ENCODE results near the gene ATF2.

ATF2 gene

DNA sequence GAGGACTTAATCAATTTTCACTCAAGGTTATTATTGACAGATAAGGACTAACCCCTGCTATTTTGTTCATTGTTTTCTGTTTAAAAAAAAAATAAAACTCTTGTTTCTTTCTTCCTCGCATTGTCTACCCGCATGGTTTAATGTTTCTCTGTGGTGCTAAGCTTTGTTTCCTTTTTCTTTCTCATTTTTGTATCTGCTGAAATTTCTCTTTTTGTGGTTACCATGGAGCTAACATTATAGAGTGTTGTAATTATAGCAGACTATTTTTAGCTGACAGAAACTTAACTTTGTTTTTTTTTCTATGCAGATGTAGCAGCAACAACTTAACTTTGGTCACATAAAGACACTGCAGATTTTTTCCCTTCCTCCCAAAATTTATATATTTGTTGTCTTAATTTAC, 119.7 kb downstream of the ATF2 start:
- Histone ChIP-seq H3K23ac (ENCODE audit: low read depth, low read length, poor library complexity) (no peak overlapping the region), H3K27me3 (ENCODE audit: control insufficient read depth in 3 of 3, insufficient read depth in 3 of 3, low read depth in 1 of 3, low read length in 3 of 3) (no peaks in the 10 kb centered on the region), H2BK12ac (ENCODE audit: low read length) (no peak overlapping the region), H2BK15ac (ENCODE audit: low read length) (no peak overlapping the region), H2AFZ (ENCODE audit: low read length) (no peak overlapping the region), H3K4me1 (ENCODE audit: control insufficient read depth in 2 of 2, insufficient read depth in 1 of 2, low read depth in 1 of 2, low read length in 2 of 2) (no peaks in the 10 kb centered on the region), H3K4me3 (ENCODE audit: low read length in 2 of 2) (no peak overlapping the region), H4K91ac (ENCODE audit: low read depth, low read length, poor library complexity) (no peak overlapping the region), H2BK120ac (ENCODE audit: low read depth, low read length) (no peak overlapping the region), H2AK5ac (ENCODE audit: low read depth, low read length) (no peak overlapping the region), H3K4ac (ENCODE audit: low read length) (no peak overlapping the region), H3K27ac (replicated peaks; ENCODE audit: low read length) (no peak overlapping the region), H3K9ac (ENCODE audit: low read depth, low read length, poor library complexity) (no peak overlapping the region), H3K9me3 (replicated peaks in 1 of 2; ENCODE audit: control insufficient read depth in 2 of 2, insufficient read depth in 1 of 2, low read depth in 1 of 2, low read length in 2 of 2) (peaks cover 0 to 9% of the 10 kb centered on the region in 2 donors), H4K8ac (ENCODE audit: low read depth, low read length) (no peak overlapping the region), H3K4me2 (ENCODE audit: insufficient read depth, low read length, poor library complexity, severe bottlenecking) (no peak overlapping the region), H3K36me3 (replicated peaks in 1 of 2; ENCODE audit: control insufficient read depth in 2 of 2, insufficient read depth in 2 of 2, low read length in 2 of 2) (no peaks in the 10 kb centered on the region), H2BK5ac (ENCODE audit: low read length) (no peak overlapping the region), H3K18ac (ENCODE audit: low read length) (no peak overlapping the region), H3K14ac (ENCODE audit: low read length) (no peak overlapping the region), H3K79me1 (ENCODE audit: low read depth, low read length) (no peaks in the 10 kb centered on the region)
- no CpG with 5 or more reads among the region's 2 CpGs for WGBS, 2 donors (ENCODE audit: extremely low coverage in 2 of 2, insufficient read length in 2 of 2, insufficient replicate concordance in 1 of 2)
- DNase-seq (ENCODE audit: low spot score), result no peak

DNA sequence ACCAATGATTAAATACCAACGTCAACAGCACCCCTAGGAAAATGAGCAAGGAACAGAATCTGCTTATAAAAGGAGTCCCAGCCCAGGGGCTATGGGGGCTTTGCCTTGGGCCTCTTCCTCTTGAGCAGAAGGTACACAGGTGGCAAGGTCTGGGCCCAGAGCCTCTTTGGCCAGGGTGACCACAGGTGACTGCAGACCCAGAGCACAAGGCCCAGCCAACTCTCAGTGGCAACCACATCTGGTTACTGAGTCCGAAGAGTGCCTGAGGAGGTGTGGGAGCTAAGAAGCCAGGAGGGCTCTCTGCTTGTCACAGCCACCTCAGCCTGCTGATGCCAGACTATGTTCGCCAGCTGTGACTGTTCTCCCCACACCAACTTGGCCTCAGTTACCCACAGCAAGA, 128.5 kb downstream of the ATF2 start:
- Histone ChIP-seq H3K4me2 (ENCODE audit: insufficient read depth, low read length, poor library complexity, severe bottlenecking) (no peak overlapping the region), H3K9me3 (replicated peaks in 1 of 2; ENCODE audit: control insufficient read depth in 2 of 2, insufficient read depth in 1 of 2, low read depth in 1 of 2, low read length in 2 of 2) (peaks cover 0 to 3% of the 10 kb centered on the region in 2 donors), H3K23ac (ENCODE audit: low read depth, low read length, poor library complexity) (no peak overlapping the region)

DNA sequence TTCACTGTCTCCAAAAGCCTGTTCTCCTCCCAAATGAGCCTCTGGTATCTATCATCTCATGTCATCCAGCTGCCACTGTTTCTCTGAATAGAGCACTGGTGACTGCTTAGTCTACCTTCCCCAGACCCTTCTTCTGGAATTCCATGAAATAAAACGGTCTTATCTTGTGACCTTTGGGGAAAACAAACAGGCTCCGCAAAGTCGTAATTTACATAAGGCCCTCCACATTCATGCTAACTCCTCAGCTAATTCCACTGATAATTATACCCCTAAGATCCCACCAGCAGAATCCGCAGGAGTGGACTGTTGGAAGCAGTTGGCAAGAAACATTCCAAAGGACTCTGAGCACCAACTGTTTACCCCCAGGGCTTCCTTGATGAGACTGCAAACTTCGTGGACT, 129.0 kb downstream of the ATF2 start:
- DNase-seq (ENCODE audit: low spot score), result no peak
- H3K4ac ChIP-seq (ENCODE audit: low read length), result no peak overlapping the region
- no peak overlapping the region for H4K91ac ChIP-seq (ENCODE audit: low read depth, low read length, poor library complexity)
- no peak overlapping the region for H3K4me2 ChIP-seq (ENCODE audit: insufficient read depth, low read length, poor library complexity, severe bottlenecking)
- no peaks in the 10 kb centered on the region for H3K27me3 ChIP-seq (ENCODE audit: control insufficient read depth in 3 of 3, insufficient read depth in 3 of 3, low read depth in 1 of 3, low read length in 3 of 3)
- no peak overlapping the region for H2BK12ac ChIP-seq (ENCODE audit: low read length)
- WGBS, 2 donors (ENCODE audit: extremely low coverage in 2 of 2, insufficient read length in 2 of 2, insufficient replicate concordance in 1 of 2), result no CpG with 5 or more reads among the region's 5 CpGs
- H3K9me3 ChIP-seq (replicated peaks in 1 of 2; ENCODE audit: control insufficient read depth in 2 of 2, insufficient read depth in 1 of 2, low read depth in 1 of 2, low read length in 2 of 2), result no peaks in the 10 kb centered on the region
- no peak overlapping the region for H4K8ac ChIP-seq (ENCODE audit: low read depth, low read length)
- no peak overlapping the region for H3K9ac ChIP-seq (ENCODE audit: low read depth, low read length, poor library complexity)
- no peak overlapping the region for H2BK5ac ChIP-seq (ENCODE audit: low read length)
- H2AK5ac ChIP-seq (ENCODE audit: low read depth, low read length), result no peak overlapping the region
- no peaks in the 10 kb centered on the region for H3K36me3 ChIP-seq (replicated peaks in 1 of 2; ENCODE audit: control insufficient read depth in 2 of 2, insufficient read depth in 2 of 2, low read length in 2 of 2)
- H3K27ac ChIP-seq (replicated peaks; ENCODE audit: low read length), result no peak overlapping the region
- no peak overlapping the region for H2BK120ac ChIP-seq (ENCODE audit: low read depth, low read length)
- H3K79me1 ChIP-seq (ENCODE audit: low read depth, low read length), result no peaks in the 10 kb centered on the region
- no peak overlapping the region for H3K23ac ChIP-seq (ENCODE audit: low read depth, low read length, poor library complexity)
- H2BK15ac ChIP-seq (ENCODE audit: low read length), result no peak overlapping the region
- H2AFZ ChIP-seq (ENCODE audit: low read length), result no peak overlapping the region
- H3K4me3 ChIP-seq (ENCODE audit: low read length in 2 of 2), result no peak overlapping the region
- no peak overlapping the region for H3K18ac ChIP-seq (ENCODE audit: low read length)
- H3K4me1 ChIP-seq (ENCODE audit: control insufficient read depth in 2 of 2, insufficient read depth in 1 of 2, low read depth in 1 of 2, low read length in 2 of 2), result peaks cover 0 to 5% of the 10 kb centered on the region in 2 donors
- no peak overlapping the region for H3K14ac ChIP-seq (ENCODE audit: low read length)

More for the DNA sequence above, 128.5 kb downstream of the ATF2 start:
- no peaks in the 10 kb centered on the region for H3K27me3 ChIP-seq (ENCODE audit: control insufficient read depth in 3 of 3, insufficient read depth in 3 of 3, low read depth in 1 of 3, low read length in 3 of 3)
- no peaks in the 10 kb centered on the region for H3K36me3 ChIP-seq (replicated peaks in 1 of 2; ENCODE audit: control insufficient read depth in 2 of 2, insufficient read depth in 2 of 2, low read length in 2 of 2)
- H3K4me3 ChIP-seq (ENCODE audit: low read length in 2 of 2), result no peak overlapping the region
- no peak overlapping the region for H2BK15ac ChIP-seq (ENCODE audit: low read length)
- no peak overlapping the region for H3K14ac ChIP-seq (ENCODE audit: low read length)
- H2AFZ ChIP-seq (ENCODE audit: low read length), result no peak overlapping the region
- no peaks in the 10 kb centered on the region for H3K79me1 ChIP-seq (ENCODE audit: low read depth, low read length)
- peaks cover 0 to 5% of the 10 kb centered on the region in 2 donors for H3K4me1 ChIP-seq (ENCODE audit: control insufficient read depth in 2 of 2, insufficient read depth in 1 of 2, low read depth in 1 of 2, low read length in 2 of 2)
- no peak overlapping the region for H3K9ac ChIP-seq (ENCODE audit: low read depth, low read length, poor library complexity)
- H3K27ac ChIP-seq (replicated peaks; ENCODE audit: low read length), result no peak overlapping the region
- H4K91ac ChIP-seq (ENCODE audit: low read depth, low read length, poor library complexity), result no peak overlapping the region
- H2BK5ac ChIP-seq (ENCODE audit: low read length), result no peak overlapping the region
- no peak overlapping the region for H4K8ac ChIP-seq (ENCODE audit: low read depth, low read length)
- WGBS, 2 donors (ENCODE audit: extremely low coverage in 2 of 2, insufficient read length in 2 of 2, insufficient replicate concordance in 1 of 2), result no CpG with 5 or more reads among the region's 3 CpGs
- DNase-seq (ENCODE audit: low spot score), result no peak
- H2BK120ac ChIP-seq (ENCODE audit: low read depth, low read length), result no peak overlapping the region
- no peak overlapping the region for H3K18ac ChIP-seq (ENCODE audit: low read length)
- H3K4ac ChIP-seq (ENCODE audit: low read length), result no peak overlapping the region
- no peak overlapping the region for H2BK12ac ChIP-seq (ENCODE audit: low read length)
- H2AK5ac ChIP-seq (ENCODE audit: low read depth, low read length), result no peak overlapping the region

DNA sequence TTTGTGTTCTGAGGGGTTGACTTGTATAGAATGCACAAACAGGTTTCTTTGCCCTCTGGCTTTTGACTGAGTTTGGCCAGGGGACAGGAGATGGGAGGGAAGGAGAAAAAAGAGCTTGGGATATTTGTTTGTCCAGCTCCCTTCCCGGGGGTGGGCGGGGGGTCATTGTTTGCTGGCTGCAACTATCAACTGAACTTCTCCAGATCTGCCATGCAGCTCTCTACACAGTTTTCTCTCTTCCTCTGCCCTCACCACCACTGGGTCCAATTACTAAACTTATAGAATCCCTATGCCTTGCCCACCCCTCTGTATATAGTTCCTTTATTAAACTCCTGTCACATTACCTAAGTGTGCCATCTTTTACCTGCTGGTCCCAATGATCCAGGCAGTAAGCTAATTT, 130.1 kb downstream of the ATF2 start:
- no peaks in the 10 kb centered on the region for H3K36me3 ChIP-seq (replicated peaks in 1 of 2; ENCODE audit: control insufficient read depth in 2 of 2, insufficient read depth in 2 of 2, low read length in 2 of 2)
- no peak overlapping the region for H3K18ac ChIP-seq (ENCODE audit: low read length)
- H3K23ac ChIP-seq (ENCODE audit: low read depth, low read length, poor library complexity), result no peak overlapping the region
- H2BK120ac ChIP-seq (ENCODE audit: low read depth, low read length), result no peak overlapping the region
- no peak overlapping the region for H3K4ac ChIP-seq (ENCODE audit: low read length)
- no CpG with 5 or more reads among the region's 2 CpGs for WGBS, 2 donors (ENCODE audit: extremely low coverage in 2 of 2, insufficient read length in 2 of 2, insufficient replicate concordance in 1 of 2)
- H3K14ac ChIP-seq (ENCODE audit: low read length), result no peak overlapping the region
- H4K8ac ChIP-seq (ENCODE audit: low read depth, low read length), result no peak overlapping the region
- H3K27ac ChIP-seq (replicated peaks; ENCODE audit: low read length), result no peak overlapping the region
- no peak overlapping the region for H2BK15ac ChIP-seq (ENCODE audit: low read length)
- H3K27me3 ChIP-seq (ENCODE audit: control insufficient read depth in 3 of 3, insufficient read depth in 3 of 3, low read depth in 1 of 3, low read length in 3 of 3), result no peaks in the 10 kb centered on the region
- no peaks in the 10 kb centered on the region for H3K9me3 ChIP-seq (replicated peaks in 1 of 2; ENCODE audit: control insufficient read depth in 2 of 2, insufficient read depth in 1 of 2, low read depth in 1 of 2, low read length in 2 of 2)
- no peak overlapping the region for H2AK5ac ChIP-seq (ENCODE audit: low read depth, low read length)
- no peak overlapping the region for H2BK5ac ChIP-seq (ENCODE audit: low read length)
- peaks cover 0 to 5% of the 10 kb centered on the region in 2 donors for H3K4me1 ChIP-seq (ENCODE audit: control insufficient read depth in 2 of 2, insufficient read depth in 1 of 2, low read depth in 1 of 2, low read length in 2 of 2)
- no peak overlapping the region for H2AFZ ChIP-seq (ENCODE audit: low read length)
- H2BK12ac ChIP-seq (ENCODE audit: low read length), result no peak overlapping the region
- H3K4me2 ChIP-seq (ENCODE audit: insufficient read depth, low read length, poor library complexity, severe bottlenecking), result no peak overlapping the region
- no peak overlapping the region for H3K4me3 ChIP-seq (ENCODE audit: low read length in 2 of 2)
- no peak for DNase-seq (ENCODE audit: low spot score)
- no peak overlapping the region for H4K91ac ChIP-seq (ENCODE audit: low read depth, low read length, poor library complexity)
- no peak overlapping the region for H3K9ac ChIP-seq (ENCODE audit: low read depth, low read length, poor library complexity)
- H3K79me1 ChIP-seq (ENCODE audit: low read depth, low read length), result no peaks in the 10 kb centered on the region
